Astrocyte of the spinal cord (primary cell): ENCODE measurements around the gene IL10RB.

Experiments used
- DNase-seq: peaks from one replicate; pipeline ENCODE4 v3.0.0; 2011; ENCODE audit warnings: low read depth, low spot score
- H3K4me3 ChIP-seq: 2 replicates; pipeline ENCODE4 v1.5.1; 2011; ENCODE audit warnings: low read depth, mild to moderate bottlenecking, low read length, moderate library complexity
- CTCF ChIP-seq: IDR thresholded peaks from 2 replicates; pipeline ENCODE4 v1.5.1; 2012; ENCODE audit warnings: low read depth, mild to moderate bottlenecking, low read length, inconsistent platforms
- in situ Hi-C: cut with HindIII; loops from 2 replicates; pipeline ENCODE4 v1.10.0; 2017; ENCODE audit warnings: low sequenced_read_pairs

Gene IL10RB

GRCh38 chr21:33293811-33294216 lies 27.6 kb downstream of the IL10RB start:
- in situ Hi-C loops = no loop called here
- no peak for TF ChIP-seq CTCF
- H3K4me3 ChIP-seq = no peak overlapping the region
- DNase-seq = no peak

GRCh38 chr21:33296156-33296555 lies 30.0 kb downstream of the IL10RB start:
- no peak overlapping the region for H3K4me3 ChIP-seq
- no peak for DNase-seq
- in situ Hi-C loops = no loop called here
- no peak for TF ChIP-seq CTCF

GRCh38 chr21:33299181-33299752 lies 33.1 kb downstream of the IL10RB start:
- DNase-seq = no peak
- no peak for TF ChIP-seq CTCF
- H3K4me3 ChIP-seq = no peak overlapping the region
- in situ Hi-C loops = no loop called here

GRCh38 chr21:33300701-33301631 lies 34.8 kb downstream of the IL10RB start:
- no peak overlapping the region for H3K4me3 ChIP-seq
- no peak for DNase-seq
- in situ Hi-C loops = no loop called here
- no peak for TF ChIP-seq CTCF

- no peak overlapping the region for H3K4me3 ChIP-seq
- DNase-seq = no peak
- no peak for TF ChIP-seq CTCF
- in situ Hi-C loops = no loop called here
These were observed 35.5 kb downstream of the IL10RB start for GRCh38 chr21:33301632-33302002.

GRCh38 chr21:33302055-33302454 lies 35.9 kb downstream of the IL10RB start:
- in situ Hi-C loops = no loop called here
- no peak for DNase-seq
- H3K4me3 ChIP-seq = no peak overlapping the region
- no peak for TF ChIP-seq CTCF
